ENCODE measurements around the gene ESYT1.

The ESYT1 gene

DNA sequence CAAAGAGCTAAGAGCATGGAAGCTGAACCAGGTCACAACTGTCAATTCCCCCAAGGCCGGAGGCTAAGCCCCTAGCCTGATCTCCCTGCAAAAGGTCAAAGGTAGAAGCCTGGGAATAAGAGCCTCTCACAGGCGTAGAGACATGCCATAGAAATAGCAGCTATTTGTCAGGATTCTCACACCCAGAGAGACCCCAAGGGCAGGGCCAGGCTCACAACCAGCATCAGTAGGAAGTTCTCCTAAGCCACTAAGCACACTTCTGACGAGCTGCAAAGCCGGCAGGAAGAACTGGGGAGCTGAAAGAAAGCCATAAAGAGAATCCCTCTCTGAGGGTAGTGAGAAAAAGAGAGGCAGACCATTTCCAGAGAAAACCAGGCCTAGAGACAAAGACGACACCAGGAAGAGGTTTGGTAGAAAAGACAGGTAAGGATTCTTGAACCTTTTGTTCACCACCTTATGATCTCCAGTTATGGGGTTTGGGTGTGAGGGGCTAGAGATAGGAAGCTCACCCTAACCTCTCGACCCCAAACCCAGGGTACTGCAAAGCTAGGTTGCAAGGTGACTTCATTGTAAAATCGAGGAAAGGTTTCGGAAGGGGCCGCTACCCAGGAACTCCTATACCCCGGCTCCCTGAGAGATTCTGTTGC is 60.2 kb downstream of the ESYT1 start:
- peaks cover 9% of the 10 kb centered on the region for H3K36me3 ChIP-seq (ENCODE audit: control insufficient read depth, insufficient read depth, low read length)
- H3K27me3 ChIP-seq (replicated peaks; ENCODE audit: control insufficient read depth, insufficient read depth, low read length): no peaks in the 10 kb centered on the region
- H3K4me3 ChIP-seq (replicated peaks; ENCODE audit: low read depth, low read length): peak overlapping the region; percentile 89
- DNase-seq (ENCODE audit: extremely low read depth, insufficient read length): no peak
- TF ChIP-seq, protein P1, sequence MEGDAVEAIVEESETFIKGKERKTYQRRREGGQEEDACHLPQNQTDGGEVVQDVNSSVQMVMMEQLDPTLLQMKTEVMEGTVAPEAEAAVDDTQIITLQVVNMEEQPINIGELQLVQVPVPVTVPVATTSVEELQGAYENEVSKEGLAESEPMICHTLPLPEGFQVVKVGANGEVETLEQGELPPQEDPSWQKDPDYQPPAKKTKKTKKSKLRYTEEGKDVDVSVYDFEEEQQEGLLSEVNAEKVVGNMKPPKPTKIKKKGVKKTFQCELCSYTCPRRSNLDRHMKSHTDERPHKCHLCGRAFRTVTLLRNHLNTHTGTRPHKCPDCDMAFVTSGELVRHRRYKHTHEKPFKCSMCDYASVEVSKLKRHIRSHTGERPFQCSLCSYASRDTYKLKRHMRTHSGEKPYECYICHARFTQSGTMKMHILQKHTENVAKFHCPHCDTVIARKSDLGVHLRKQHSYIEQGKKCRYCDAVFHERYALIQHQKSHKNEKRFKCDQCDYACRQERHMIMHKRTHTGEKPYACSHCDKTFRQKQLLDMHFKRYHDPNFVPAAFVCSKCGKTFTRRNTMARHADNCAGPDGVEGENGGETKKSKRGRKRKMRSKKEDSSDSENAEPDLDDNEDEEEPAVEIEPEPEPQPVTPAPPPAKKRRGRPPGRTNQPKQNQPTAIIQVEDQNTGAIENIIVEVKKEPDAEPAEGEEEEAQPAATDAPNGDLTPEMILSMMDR (IDR thresholded peaks at IDR 0.05; ENCODE audit: insufficient read depth, low read length, poor library complexity, severe bottlenecking): no peak

DNA sequence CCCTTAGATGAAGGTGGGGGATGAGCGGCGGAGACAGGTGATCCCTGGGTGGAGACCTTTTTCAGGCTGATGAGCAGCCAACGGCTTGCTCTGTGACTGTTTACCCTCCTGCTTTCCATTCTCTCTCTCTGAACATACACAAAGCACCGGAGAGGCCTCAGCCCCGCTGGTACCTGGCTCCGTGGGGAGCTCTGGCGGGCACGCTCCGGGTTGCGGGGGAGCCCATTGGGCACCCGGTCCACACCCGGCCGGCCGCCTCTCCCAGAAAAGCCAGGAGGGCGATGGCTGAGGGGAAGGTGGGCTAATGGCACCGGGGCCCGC is 60.7 kb downstream of the ESYT1 start:
- H3K36me3 ChIP-seq (ENCODE audit: control insufficient read depth, insufficient read depth, low read length): peaks cover 9% of the 10 kb centered on the region
- no peaks in the 10 kb centered on the region for H3K27me3 ChIP-seq (replicated peaks; ENCODE audit: control insufficient read depth, insufficient read depth, low read length)
- TF ChIP-seq, protein P1 (IDR thresholded peaks at IDR 0.05; ENCODE audit: insufficient read depth, low read length, poor library complexity, severe bottlenecking): no peak
- DNase-seq (ENCODE audit: extremely low read depth, insufficient read length): no peak
- H3K4me3 ChIP-seq (replicated peaks; ENCODE audit: low read depth, low read length): peak overlapping the region; percentile 89

DNA sequence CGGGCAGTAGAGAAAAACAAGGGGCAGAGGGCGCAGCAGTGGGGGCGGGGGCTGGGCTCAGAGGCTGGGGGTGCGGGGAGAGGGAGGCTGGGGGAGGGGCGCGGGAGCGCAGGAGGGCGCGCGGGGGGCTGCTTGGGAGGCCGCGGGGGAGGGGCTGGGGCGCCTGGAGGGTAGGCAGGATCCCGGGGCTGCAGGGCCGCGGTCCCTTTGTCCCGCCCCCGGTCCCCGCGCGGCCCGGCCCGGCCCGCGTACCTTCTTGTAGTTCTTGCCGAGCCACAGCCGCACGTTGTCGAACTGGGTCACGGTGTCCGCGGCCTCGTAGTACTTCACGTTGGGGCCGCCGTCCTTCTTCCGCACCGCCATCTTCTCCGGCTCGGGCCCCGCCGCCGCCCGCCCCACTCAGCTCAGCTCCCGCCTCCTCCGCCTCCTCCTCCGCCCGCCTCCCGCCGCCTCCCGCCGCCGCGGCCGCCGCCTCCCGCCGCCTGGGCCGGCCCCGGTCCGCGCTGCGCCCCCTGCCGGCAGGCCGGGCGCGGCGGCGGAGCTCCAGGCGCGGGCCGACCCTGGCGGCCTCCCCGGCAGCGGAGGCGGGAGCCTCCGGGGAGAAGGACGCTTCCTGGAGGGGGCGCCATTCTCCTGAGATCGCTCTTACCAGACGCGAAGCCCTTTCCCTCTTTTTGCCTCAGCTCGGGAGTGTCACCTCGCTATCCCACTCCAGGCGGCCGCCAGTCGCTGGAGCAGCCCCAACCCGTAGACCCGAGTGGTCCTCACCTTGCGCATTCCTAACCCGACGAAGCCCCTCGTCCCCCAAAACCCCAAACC is 61.2 kb downstream of the ESYT1 start, which contains the start of gene SMARCC2:
Gene SMARCC2, minus strand, starts transcription at position 385 of the 819 bp plus-strand sequence. Its CDS starts 22 bp downstream, at position 363.
- Histone ChIP-seq H3K27me3 (replicated peaks; ENCODE audit: control insufficient read depth, insufficient read depth, low read length) (no peaks in the 10 kb centered on the region), H3K36me3 (ENCODE audit: control insufficient read depth, insufficient read depth, low read length) (peaks cover 6% of the 10 kb centered on the region), H3K4me3 (replicated peaks; ENCODE audit: low read depth, low read length) (peak within 1 kb of the TSS; percentile 89)
- TF ChIP-seq, protein P1 (IDR thresholded peaks at IDR 0.05; ENCODE audit: insufficient read depth, low read length, poor library complexity, severe bottlenecking): peak; percentile 62
- DNase-seq (ENCODE audit: extremely low read depth, insufficient read length): peak; percentile 87

DNA sequence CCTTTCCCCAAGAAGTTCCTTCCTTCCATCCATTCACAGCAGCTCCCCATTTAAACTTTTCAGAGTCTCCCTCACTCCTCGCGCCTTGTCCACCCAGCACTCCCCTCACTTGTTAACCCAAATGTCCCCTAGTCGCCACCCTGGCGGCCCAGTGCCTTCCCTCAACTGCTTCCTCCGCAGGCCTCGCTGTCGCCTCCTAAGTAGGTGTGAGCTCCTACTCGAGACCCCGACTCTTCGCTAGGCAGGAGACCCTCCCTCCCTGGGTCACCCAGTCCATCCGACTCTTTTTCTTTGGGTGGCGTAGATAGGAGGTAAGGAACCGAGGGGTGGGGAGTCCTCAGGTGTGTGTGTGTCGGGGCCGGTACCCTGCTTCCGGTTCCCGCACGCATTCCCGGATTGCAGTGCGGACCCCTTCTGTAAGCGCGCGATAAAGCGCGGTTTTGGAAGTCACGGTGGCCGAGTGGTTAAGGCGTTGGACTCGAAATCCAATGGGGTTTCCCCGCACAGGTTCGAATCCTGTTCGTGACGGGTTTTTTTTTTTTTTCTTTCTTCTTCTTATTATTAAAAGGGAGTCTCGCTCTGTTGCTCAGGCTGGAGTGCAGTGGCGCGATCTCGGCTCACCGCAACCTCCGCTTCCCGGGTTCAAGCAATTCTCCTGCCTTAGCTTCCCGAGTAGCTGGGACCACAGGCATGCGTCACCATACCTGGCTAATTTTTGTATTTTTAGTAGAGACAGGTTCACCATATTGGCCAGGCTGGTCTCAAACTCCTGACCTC is 62.0 kb downstream of the ESYT1 start:
- peaks cover 2% of the 10 kb centered on the region for H3K36me3 ChIP-seq (ENCODE audit: control insufficient read depth, insufficient read depth, low read length)
- H3K4me3 ChIP-seq (replicated peaks; ENCODE audit: low read depth, low read length): peak overlapping the region; percentile 77
- H3K27me3 ChIP-seq (replicated peaks; ENCODE audit: control insufficient read depth, insufficient read depth, low read length): no peaks in the 10 kb centered on the region
- peak; percentile 90 for DNase-seq (ENCODE audit: extremely low read depth, insufficient read length)
- TF ChIP-seq, protein P1 (IDR thresholded peaks at IDR 0.05; ENCODE audit: insufficient read depth, low read length, poor library complexity, severe bottlenecking): no peak

DNA sequence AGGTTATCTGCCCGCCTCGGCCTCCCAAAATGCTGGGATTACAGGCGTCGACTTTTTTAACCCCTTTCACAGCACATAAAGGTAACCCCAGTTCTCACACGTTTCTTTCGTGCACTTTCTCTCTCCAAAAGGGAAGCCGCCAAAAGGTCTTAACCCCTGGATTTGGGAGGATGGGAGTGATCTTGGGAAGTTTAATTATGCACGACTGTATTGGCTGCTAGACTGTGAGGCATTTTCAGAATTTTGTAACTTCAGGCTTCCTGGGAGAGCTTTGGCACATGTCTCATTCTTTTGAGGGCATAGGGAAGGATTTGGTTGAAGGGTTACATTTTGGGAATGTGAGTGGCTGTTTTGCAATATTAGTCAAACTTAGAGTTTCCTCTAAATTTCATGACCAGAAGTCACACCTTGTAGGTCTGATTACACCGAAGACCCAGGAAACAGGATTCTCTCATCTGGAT is 62.7 kb downstream of the ESYT1 start:
- Histone ChIP-seq H3K4me3 (replicated peaks; ENCODE audit: low read depth, low read length) (no peak overlapping the region; the same call in 1 of the 2 replicates), H3K27me3 (replicated peaks; ENCODE audit: control insufficient read depth, insufficient read depth, low read length) (no peaks in the 10 kb centered on the region), H3K36me3 (ENCODE audit: control insufficient read depth, insufficient read depth, low read length) (peaks cover 1% of the 10 kb centered on the region)
- no peak for DNase-seq (ENCODE audit: extremely low read depth, insufficient read length)
- TF ChIP-seq, protein P1 (IDR thresholded peaks at IDR 0.05; ENCODE audit: insufficient read depth, low read length, poor library complexity, severe bottlenecking): no peak

All from GM06990 (cell line).